CD4-positive, CD25-positive, alpha-beta regulatory T cell (primary cell): Measurements from ENCODE around the gene ICE1. TPM values are rescaled to one million over a fixed set of nuclear protein-coding genes. Genes with fewer than 3 reads are reported as not detected.

ENCODE experiments used
- ATAC-seq, 2 donors: fragments of 150-1000 bp; cut with Tn5 transposase; one replicate each; pipeline ENCODE4 v1.10.0; 2021; ENCODE audit warnings: low read depth in 2 of 2, moderate number of reproducible peaks in 2 of 2, moderate library complexity in 1 of 2
- DNase-seq, 3 donors: peaks; one replicate each; pipeline versions ENCODE4 v3.0.0 to v3.0.0-alpha.2; 2012 to 2022; ENCODE audit warnings: mixed read lengths in 1 of 3
- H3K27ac ChIP-seq: one replicate; pipeline ENCODE4 v1.7.0; 2013; ENCODE audit warnings: mild to moderate bottlenecking, low read length; ENCODE audit not compliant: insufficient read depth, poor library complexity, severe bottlenecking
- H3K27me3 ChIP-seq: one replicate; pipeline ENCODE4 v1.7.0; 2013; ENCODE audit warnings: low read length; ENCODE audit not compliant: control insufficient read depth, insufficient read depth
- H3K36me3 ChIP-seq: one replicate; pipeline ENCODE4 v1.7.0; 2013; ENCODE audit warnings: mild to moderate bottlenecking, low read length, moderate library complexity; ENCODE audit not compliant: control insufficient read depth, insufficient read depth
- H3K4me1 ChIP-seq: 2 replicates; pipeline ENCODE4 v1.7.0; 2013; ENCODE audit warnings: mild to moderate bottlenecking, low read length; ENCODE audit not compliant: insufficient read depth, control insufficient read depth, poor library complexity, severe bottlenecking
- H3K4me3 ChIP-seq: one replicate; pipeline ENCODE4 v1.7.0; 2013; ENCODE audit warnings: low read depth, mild to moderate bottlenecking, low read length, moderate library complexity
- H3K9me3 ChIP-seq, 2 experiments: 1 replicate in 1 of 2; 2 replicates in 1 of 2; pipeline ENCODE4 v1.7.0; 2013; ENCODE audit warnings: low read length in 2 of 2, mild to moderate bottlenecking in 1 of 2, moderate library complexity in 1 of 2; ENCODE audit not compliant: control insufficient read depth in 2 of 2
- H3K27ac Mint-ChIP-seq, 3 donors: one replicate each; pipeline ENCODE4 v1.8.0; 2020 to 2022; ENCODE audit warnings: mild to moderate bottlenecking in 3 of 3, mixed read lengths in 3 of 3, moderate library complexity in 2 of 3
- H3K27me3 Mint-ChIP-seq: one replicate; pipeline ENCODE4 v1.8.0; 2022; ENCODE audit warnings: mild to moderate bottlenecking, mixed read lengths
- H3K36me3 Mint-ChIP-seq: one replicate; pipeline ENCODE4 v1.8.0; 2020; ENCODE audit warnings: mixed read lengths
- H3K4me1 Mint-ChIP-seq, 4 donors: one replicate each; pipeline ENCODE4 v1.8.0; 2020 to 2022; ENCODE audit warnings: mixed read lengths in 4 of 4, mild to moderate bottlenecking in 1 of 4
- H3K4me3 Mint-ChIP-seq, 4 donors: one replicate each; pipeline ENCODE4 v1.8.0; 2020 to 2022; ENCODE audit warnings: mild to moderate bottlenecking in 4 of 4, mixed read lengths in 4 of 4, moderate library complexity in 3 of 4
- H3K9me3 Mint-ChIP-seq, 7 donors: one replicate each; pipeline ENCODE4 v1.8.0; 2020 to 2022; ENCODE audit warnings: mixed read lengths in 7 of 7, mild to moderate bottlenecking in 3 of 7, moderate library complexity in 2 of 7
- polyA plus RNA-seq, 4 donors: library from polyadenylated mRNA; unstranded; fragments of 300-500 nt; fragmentation: Illumina TruSeq; gene quantifications; one replicate each; pipeline ENCODE4 v1.2.3, GENCODE V29; 2021
- total RNA-seq: library from RNA; stranded (reverse); gene quantifications from one replicate; pipeline ENCODE4 v1.2.3, GENCODE V29; 2022

ICE1 gene
- total and polyA plus RNA-seq, 5 donors from 2014 or later: 9.9 to 43.2 (median 14.0) TPM

DNA sequence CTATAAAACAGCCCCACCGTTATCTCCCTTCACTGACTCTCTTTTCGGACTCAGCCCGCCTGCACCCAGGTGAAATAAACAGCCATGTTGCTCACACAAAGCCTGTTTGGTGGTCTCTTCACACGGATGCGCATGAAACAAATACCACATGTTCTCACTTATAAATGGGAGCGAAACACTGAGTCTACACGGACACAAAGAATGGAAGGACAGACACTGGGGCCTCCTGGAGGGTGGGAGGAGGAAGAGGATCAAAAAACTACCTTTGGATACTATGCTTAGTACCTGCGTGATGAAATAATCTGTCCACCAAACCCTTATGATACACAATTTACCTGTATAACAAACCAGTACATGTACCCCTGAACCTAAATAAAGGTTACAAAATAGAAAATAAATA, 98.6 kb downstream of the ICE1 start:
- Histone ChIP-seq H3K27me3 (no peaks in the 10 kb centered on the region), H3K4me3 (no peak overlapping the region), H3K36me3 (no peaks in the 10 kb centered on the region), H3K4me1 (no peaks in the 10 kb centered on the region), H3K27ac (no peak overlapping the region), H3K9me3 (no peaks in the 10 kb centered on the region)
- H3K36me3 Mint-ChIP-seq: peaks cover 4% of the 10 kb centered on the region
- DNase-seq (no peak), ATAC-seq (no peak)
- H3K4me1 Mint-ChIP-seq: peaks cover 6 to 20% (median 13%) of the 10 kb centered on the region in 4 donors
- H3K27me3 Mint-ChIP-seq: peaks cover 11% of the 10 kb centered on the region
- H3K27ac Mint-ChIP-seq: no peak overlapping the region
- peaks cover 0 to 6% (median 3%) of the 10 kb centered on the region in 7 donors for H3K9me3 Mint-ChIP-seq
- no peak overlapping the region for H3K4me3 Mint-ChIP-seq

GRCh38 chr5:5521478-5521877, 99.0 kb downstream of the ICE1 start:
- peaks cover 0 to 6% (median 3%) of the 10 kb centered on the region in 7 donors for H3K9me3 Mint-ChIP-seq
- H3K36me3 ChIP-seq: no peaks in the 10 kb centered on the region
- no peak overlapping the region for H3K4me3 ChIP-seq
- peaks cover 6 to 20% (median 13%) of the 10 kb centered on the region in 4 donors for H3K4me1 Mint-ChIP-seq
- H3K4me1 ChIP-seq: no peaks in the 10 kb centered on the region
- no peak overlapping the region for H3K27ac Mint-ChIP-seq
- peaks cover 4% of the 10 kb centered on the region for H3K36me3 Mint-ChIP-seq
- peak overlapping the region in 1 of 4 donors; percentile 12 for H3K4me3 Mint-ChIP-seq
- H3K9me3 ChIP-seq: no peaks in the 10 kb centered on the region
- H3K27ac ChIP-seq: no peak overlapping the region
- H3K27me3 ChIP-seq: no peaks in the 10 kb centered on the region
- ATAC-seq: no peak
- no peak for DNase-seq
- H3K27me3 Mint-ChIP-seq: peaks cover 7% of the 10 kb centered on the region

DNA sequence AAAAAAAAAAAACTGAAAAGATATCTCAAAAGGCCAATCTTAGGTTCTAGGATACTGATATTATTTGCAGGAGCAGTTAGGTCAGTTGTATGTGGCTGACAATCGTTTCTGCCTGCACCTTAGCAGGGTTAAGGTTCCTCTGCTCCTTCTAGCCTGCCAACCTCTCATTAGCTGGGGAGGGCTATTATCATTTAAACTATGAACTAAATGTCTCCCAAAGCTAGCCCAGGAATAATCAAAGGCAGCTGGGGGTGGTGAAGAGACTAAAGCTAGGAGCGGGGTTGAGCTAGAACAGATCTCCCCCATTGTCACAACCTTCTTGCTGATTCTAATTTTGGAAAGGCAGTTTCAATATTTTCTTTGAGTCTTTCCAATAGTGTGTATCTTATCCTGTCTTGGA, 99.9 kb downstream of the ICE1 start:
- ATAC-seq (no peak), DNase-seq (no peak)
- no peaks in the 10 kb centered on the region for H3K9me3 ChIP-seq
- Mint-ChIP-seq H3K9me3 (peaks cover 0 to 6% (median 3%) of the 10 kb centered on the region in 7 donors), H3K4me3 (no peak overlapping the region), H3K27me3 (peaks cover 4% of the 10 kb centered on the region), H3K36me3 (peaks cover 4% of the 10 kb centered on the region), H3K4me1 (peaks cover 6 to 20% (median 13%) of the 10 kb centered on the region in 4 donors), H3K27ac (no peak overlapping the region)
- no peaks in the 10 kb centered on the region for H3K4me1 ChIP-seq
- no peaks in the 10 kb centered on the region for H3K36me3 ChIP-seq
- H3K27me3 ChIP-seq: no peaks in the 10 kb centered on the region
- H3K27ac ChIP-seq: no peak overlapping the region
- H3K4me3 ChIP-seq: no peak overlapping the region

GRCh38 chr5:5523066-5523505, 100.6 kb downstream of the ICE1 start:
- H3K4me3 ChIP-seq: peak overlapping the region; percentile 83
- DNase-seq: peak in 2 of 3 donors; percentile 53 to 91

GRCh38 chr5:5524327-5524726, 101.8 kb downstream of the ICE1 start:
- Mint-ChIP-seq H3K4me1 (peaks cover 6 to 20% (median 13%) of the 10 kb centered on the region in 4 donors), H3K27ac (peak overlapping the region in 2 of 3 donors; percentile 24 to 26), H3K27me3 (no peaks in the 10 kb centered on the region), H3K9me3 (peaks cover 0 to 9% (median 6%) of the 10 kb centered on the region in 7 donors), H3K36me3 (peaks cover 4% of the 10 kb centered on the region), H3K4me3 (no peak overlapping the region)
- no peak overlapping the region for H3K4me3 ChIP-seq
- ATAC-seq: no peak
- no peak overlapping the region for H3K27ac ChIP-seq
- H3K27me3 ChIP-seq: no peaks in the 10 kb centered on the region
- DNase-seq: no peak
- H3K4me1 ChIP-seq: no peaks in the 10 kb centered on the region
- no peaks in the 10 kb centered on the region for H3K9me3 ChIP-seq
- H3K36me3 ChIP-seq: no peaks in the 10 kb centered on the region

More at GRCh38 chr5:5523066-5523505, 100.6 kb downstream of the ICE1 start:
- no peaks in the 10 kb centered on the region for H3K4me1 ChIP-seq
- H3K36me3 Mint-ChIP-seq: peaks cover 4% of the 10 kb centered on the region
- peak; percentile 68 for ATAC-seq
- peak overlapping the region; percentile 24 to 74 (median 26) for H3K27ac Mint-ChIP-seq
- H3K4me1 Mint-ChIP-seq: peaks cover 6 to 20% (median 13%) of the 10 kb centered on the region in 4 donors
- H3K9me3 ChIP-seq: no peaks in the 10 kb centered on the region
- H3K27me3 ChIP-seq: no peaks in the 10 kb centered on the region
- peaks cover 4% of the 10 kb centered on the region for H3K27me3 Mint-ChIP-seq
- H3K4me3 Mint-ChIP-seq: peak overlapping the region; percentile 27 to 77 (median 58)
- H3K36me3 ChIP-seq: no peaks in the 10 kb centered on the region
- H3K27ac ChIP-seq: no peak overlapping the region
- peaks cover 0 to 6% (median 3%) of the 10 kb centered on the region in 7 donors for H3K9me3 Mint-ChIP-seq

- peaks cover 0 to 8% (median 3%) of the 10 kb centered on the region in 7 donors for H3K9me3 Mint-ChIP-seq
- DNase-seq (no peak), ATAC-seq (no peak)
- H3K27ac Mint-ChIP-seq: no peak overlapping the region
- H3K27me3 Mint-ChIP-seq: peaks cover 33% of the 10 kb centered on the region
- H3K4me1 Mint-ChIP-seq: peaks cover 7 to 10% (median 8%) of the 10 kb centered on the region in 4 donors
- H3K36me3 Mint-ChIP-seq: no peaks in the 10 kb centered on the region
- Histone ChIP-seq H3K27ac (no peak overlapping the region), H3K27me3 (no peaks in the 10 kb centered on the region), H3K36me3 (no peaks in the 10 kb centered on the region), H3K4me3 (no peak overlapping the region), H3K4me1 (no peaks in the 10 kb centered on the region), H3K9me3 (no peaks in the 10 kb centered on the region)
- H3K4me3 Mint-ChIP-seq: no peak overlapping the region
Measured at GRCh38 chr5:5531371-5531770, 108.9 kb downstream of the ICE1 start.

DNA sequence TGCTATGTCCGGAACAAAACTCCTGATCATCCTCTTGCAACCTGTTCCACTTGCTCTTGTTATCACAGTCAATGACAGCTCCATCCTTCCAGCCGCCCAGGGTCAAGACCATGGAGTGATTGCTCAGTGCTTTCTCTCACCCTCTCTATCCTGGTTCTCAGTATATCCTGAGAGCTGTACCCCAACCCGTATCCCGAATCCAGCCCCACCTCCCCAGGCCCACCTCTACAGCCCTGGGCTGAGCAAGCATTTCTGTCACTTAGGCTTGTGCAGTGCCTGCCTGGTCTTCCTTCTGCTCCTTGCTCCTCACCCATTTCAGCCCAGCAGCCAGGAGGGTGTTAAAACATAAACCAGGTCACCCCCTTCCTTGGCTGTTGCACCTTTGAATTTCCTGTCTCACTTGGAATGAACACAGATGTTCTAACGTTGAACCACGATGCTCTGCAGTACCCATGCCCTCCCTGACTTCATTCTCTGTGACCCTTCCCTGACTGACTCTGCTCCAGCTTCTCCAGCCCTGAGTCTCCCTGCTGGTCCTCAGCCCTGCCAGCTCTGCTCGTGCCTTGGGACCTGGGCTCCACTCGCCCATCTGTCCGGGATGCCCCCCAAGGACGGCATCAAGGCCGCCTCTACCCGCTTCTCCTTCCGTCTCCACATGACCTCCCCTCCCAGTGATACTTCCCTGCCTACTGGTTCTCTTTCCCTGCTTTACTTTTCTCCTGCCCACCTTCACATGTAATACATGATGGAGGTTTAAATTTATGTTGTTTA, 110.0 kb downstream of the ICE1 start:
- Histone ChIP-seq H3K9me3 (no peaks in the 10 kb centered on the region), H3K27me3 (no peaks in the 10 kb centered on the region), H3K4me3 (no peak overlapping the region), H3K27ac (no peak overlapping the region), H3K4me1 (no peaks in the 10 kb centered on the region), H3K36me3 (no peaks in the 10 kb centered on the region)
- H3K4me3 Mint-ChIP-seq: no peak overlapping the region
- DNase-seq (no peak), ATAC-seq (no peak)
- H3K4me1 Mint-ChIP-seq: peaks cover 7 to 10% (median 8%) of the 10 kb centered on the region in 4 donors
- H3K36me3 Mint-ChIP-seq: no peaks in the 10 kb centered on the region
- H3K27ac Mint-ChIP-seq: no peak overlapping the region
- peaks cover 0 to 8% (median 3%) of the 10 kb centered on the region in 7 donors for H3K9me3 Mint-ChIP-seq
- peaks cover 33% of the 10 kb centered on the region for H3K27me3 Mint-ChIP-seq
